ENCODE results near the gene NACC1. TPM values are rescaled to one million over a fixed set of nuclear protein-coding genes. Genes with fewer than 3 reads are reported as not detected.
"Not testable (repeated sequence)": the region's sequence is repeated elsewhere in the genome, so short reads cannot be mapped to it uniquely, and the experiment has no call there.

NACC1 gene
- total RNA-seq, 2 donors from 2014 or later: 56.7 to 119 TPM

DNA sequence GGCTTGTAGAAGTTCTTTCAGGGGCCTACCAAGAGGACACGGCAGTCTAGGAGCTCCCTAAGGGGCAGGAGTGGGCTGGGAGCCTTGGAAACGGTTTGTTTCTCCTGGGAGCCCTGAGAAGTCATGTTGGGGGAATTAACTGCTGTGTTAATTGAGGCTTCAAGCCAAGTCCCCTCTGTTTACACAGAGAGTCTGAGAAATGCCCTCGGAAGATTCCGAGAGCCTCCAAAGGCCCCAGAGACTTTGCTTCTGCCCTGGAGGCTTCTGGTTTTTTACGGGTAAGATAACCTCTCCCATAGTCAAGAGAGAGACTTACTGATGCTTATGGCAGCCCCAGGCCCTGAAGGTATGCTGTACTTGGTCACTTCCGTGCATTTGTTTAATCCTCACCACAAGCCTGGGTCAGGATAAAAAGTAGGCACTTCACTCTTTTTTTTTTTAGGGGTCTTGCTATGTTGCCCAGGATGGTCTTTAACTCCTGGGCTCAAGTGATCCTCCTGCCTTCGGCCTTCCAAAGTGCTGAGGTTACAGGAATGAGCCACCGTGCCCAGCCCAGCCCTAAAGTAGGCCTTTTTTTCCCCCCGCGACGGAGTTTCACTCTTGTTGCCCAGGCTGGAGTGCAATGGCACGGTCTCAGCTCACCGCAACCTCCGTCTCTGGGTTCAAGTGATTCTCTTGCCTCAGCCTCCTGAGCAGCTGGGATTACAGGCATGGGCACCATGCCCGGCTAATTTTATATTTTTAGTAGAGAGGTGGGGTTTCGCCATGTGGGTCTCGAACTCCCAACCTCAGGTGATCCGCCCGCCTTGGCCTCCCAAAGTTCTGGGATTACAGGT is 47.3 kb downstream of the NACC1 start:
- H3K36me3 ChIP-seq: no peaks in the 10 kb centered on the region
- intact Hi-C loops (cut with DNase I): no loop called here
- peak overlapping the region; percentile 99 for H3K27ac ChIP-seq
- H3K9me3 ChIP-seq: no peaks in the 10 kb centered on the region
- peak overlapping the region; percentile 63 to 90 for H3K9ac ChIP-seq (ENCODE audit: low read depth in 2 of 2, low read length in 2 of 2)
- H3K27me3 ChIP-seq: no peaks in the 10 kb centered on the region
- DNase-seq: no peak
- H3K4me1 ChIP-seq: peaks cover 36% of the 10 kb centered on the region
- TF ChIP-seq CTCF (IDR thresholded peaks at IDR 0.05): no peak
- no peak overlapping the region for H3K4me3 ChIP-seq

DNA sequence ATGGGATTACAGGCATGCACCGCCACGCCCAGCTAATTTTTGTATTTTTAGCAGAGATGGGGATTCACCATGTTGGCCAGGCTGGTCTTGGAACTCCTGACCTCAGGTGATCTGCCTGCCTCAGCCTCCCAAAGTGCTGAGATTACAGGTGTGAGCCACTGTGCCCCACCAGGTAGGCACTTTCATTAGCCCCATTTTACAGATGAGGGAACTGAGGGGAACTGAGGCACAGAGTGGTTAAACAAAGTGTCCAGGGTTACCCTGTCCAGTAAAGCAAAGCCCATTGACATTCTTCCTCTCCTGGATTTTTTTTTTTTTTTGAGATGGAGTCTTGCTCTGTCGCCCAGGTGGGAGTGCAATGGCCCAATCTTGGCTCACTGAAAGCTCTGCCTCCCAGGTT is 48.1 kb downstream of the NACC1 start:
- intact Hi-C loops (cut with DNase I); H3K9ac ChIP-seq (ENCODE audit: low read depth in 2 of 2, low read length in 2 of 2): not testable (repeated sequence)

DNA sequence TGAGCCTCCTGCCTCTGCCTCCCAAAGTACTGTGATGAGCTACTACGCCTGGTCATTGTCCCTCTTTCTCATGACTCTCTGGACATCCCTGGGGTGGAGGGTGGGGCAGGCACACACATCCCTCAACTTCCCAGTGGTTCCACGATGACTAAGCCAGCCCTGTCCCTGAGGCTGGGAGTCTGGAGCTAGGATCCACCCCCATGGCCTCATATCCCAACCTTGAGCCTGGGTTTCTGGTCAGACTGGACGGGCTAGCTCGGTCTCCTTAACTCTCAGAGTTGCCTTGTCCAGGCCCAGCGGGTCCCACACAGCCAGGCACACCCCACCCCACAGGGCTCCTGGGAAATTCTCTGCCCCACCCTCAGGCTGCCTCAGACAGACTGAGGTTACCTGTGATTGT is 51.7 kb downstream of the NACC1 start:
- H3K36me3 ChIP-seq: no peaks in the 10 kb centered on the region
- DNase-seq: peak; percentile 83
- H3K27me3 ChIP-seq: no peaks in the 10 kb centered on the region
- no peaks in the 10 kb centered on the region for H3K9me3 ChIP-seq
- H3K9ac ChIP-seq (ENCODE audit: low read depth in 2 of 2, low read length in 2 of 2): peak overlapping the region in 1 of 2 donors; percentile 3
- H3K4me1 ChIP-seq: peaks cover 36% of the 10 kb centered on the region
- peak overlapping the region; percentile 53 for H3K27ac ChIP-seq
- no peak overlapping the region for H3K4me3 ChIP-seq
- TF ChIP-seq CTCF (IDR thresholded peaks at IDR 0.05): no peak
- intact Hi-C loops (cut with DNase I): no loop called here

More for the DNA sequence above, 48.1 kb downstream of the NACC1 start:
- peak overlapping the region; percentile 99 for H3K27ac ChIP-seq
- H3K4me3 ChIP-seq, DNase-seq, H3K36me3 ChIP-seq, H3K27me3 ChIP-seq, H3K9me3 ChIP-seq: not testable (repeated sequence)
- H3K4me1 ChIP-seq: peaks cover 36% of the 10 kb centered on the region

- Histone ChIP-seq H3K27ac (no peak overlapping the region), H3K27me3 (no peaks in the 10 kb centered on the region), H3K4me1 (peaks cover 32% of the 10 kb centered on the region), H3K4me3 (no peak overlapping the region), H3K9me3 (no peaks in the 10 kb centered on the region), H3K36me3 (no peaks in the 10 kb centered on the region), H3K9ac (ENCODE audit: low read depth in 2 of 2, low read length in 2 of 2) (no peak overlapping the region)
- TF ChIP-seq CTCF (IDR thresholded peaks at IDR 0.05): no peak
- intact Hi-C loops (cut with DNase I): no loop called here
- DNase-seq: no peak
Measured at GRCh38 chr19:13171146-13171545, 53.1 kb downstream of the NACC1 start.

DNA sequence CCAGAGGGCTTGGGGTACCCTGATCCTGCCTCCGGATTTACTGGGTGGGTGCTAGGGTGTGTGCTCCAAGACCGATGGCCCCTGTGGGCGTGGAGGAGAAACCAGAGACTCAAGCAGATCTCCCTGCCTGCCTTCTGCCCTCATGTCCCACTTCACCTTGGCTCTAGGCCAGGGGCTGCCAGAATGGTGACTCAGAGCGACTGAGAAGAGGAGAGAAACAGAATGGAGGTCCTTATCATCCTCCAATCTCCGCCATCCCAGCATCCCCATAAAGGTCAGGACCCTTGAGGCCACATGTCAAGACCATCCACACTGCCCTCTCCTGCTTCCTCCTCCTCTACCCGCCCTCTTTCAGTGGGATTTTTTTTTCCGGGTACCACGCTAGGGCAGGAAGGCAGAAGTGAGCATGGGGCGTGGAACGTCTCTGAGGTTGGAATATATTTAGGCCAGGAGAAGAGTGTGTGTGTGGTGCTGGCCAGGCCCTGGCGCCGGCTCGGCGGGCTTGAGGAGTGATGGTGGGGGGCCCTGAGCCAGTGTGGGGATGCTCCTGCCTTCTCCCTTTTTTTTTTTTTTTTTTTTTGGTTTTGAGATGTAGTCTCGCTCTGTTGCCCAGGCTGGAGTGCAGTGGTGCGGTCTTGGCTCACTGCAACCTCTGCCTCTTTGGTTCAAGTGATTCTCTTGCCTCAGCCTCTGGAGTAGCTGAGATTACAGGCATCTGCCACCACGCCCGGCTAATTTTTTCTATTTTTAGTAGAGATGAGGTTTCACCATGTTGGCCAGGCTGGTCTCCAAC is 54.5 kb downstream of the NACC1 start:
- peak overlapping the region; percentile 60 for H3K27ac ChIP-seq
- DNase-seq: peak; percentile 92
- peak overlapping the region; percentile 35 to 63 for H3K9ac ChIP-seq (ENCODE audit: low read depth in 2 of 2, low read length in 2 of 2)
- no peaks in the 10 kb centered on the region for H3K27me3 ChIP-seq
- no peak for TF ChIP-seq CTCF (IDR thresholded peaks at IDR 0.05)
- H3K4me1 ChIP-seq: peaks cover 29% of the 10 kb centered on the region
- no peaks in the 10 kb centered on the region for H3K36me3 ChIP-seq
- no peak overlapping the region for H3K4me3 ChIP-seq
- intact Hi-C loops (cut with DNase I): no loop called here
- H3K9me3 ChIP-seq: no peaks in the 10 kb centered on the region

Measured in colonic mucosa (tissue), 4 donors.